Islet of Langerhans (tissue), 1 donor: ENCODE data around the gene RASL10A.
"Not testable (repeated sequence)": the region's sequence is repeated elsewhere in the genome, so short reads cannot be mapped to it uniquely, and the experiment has no call there.

Experiments
- FAIRE-seq: peaks from one replicate; lab custom pipeline; 2011; peaks lifted over from hg19 to GRCh38; lab: Jason Lieb, UNC

RASL10A gene, protein sequence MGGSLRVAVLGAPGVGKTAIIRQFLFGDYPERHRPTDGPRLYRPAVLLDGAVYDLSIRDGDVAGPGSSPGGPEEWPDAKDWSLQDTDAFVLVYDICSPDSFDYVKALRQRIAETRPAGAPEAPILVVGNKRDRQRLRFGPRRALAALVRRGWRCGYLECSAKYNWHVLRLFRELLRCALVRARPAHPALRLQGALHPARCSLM

DNA sequence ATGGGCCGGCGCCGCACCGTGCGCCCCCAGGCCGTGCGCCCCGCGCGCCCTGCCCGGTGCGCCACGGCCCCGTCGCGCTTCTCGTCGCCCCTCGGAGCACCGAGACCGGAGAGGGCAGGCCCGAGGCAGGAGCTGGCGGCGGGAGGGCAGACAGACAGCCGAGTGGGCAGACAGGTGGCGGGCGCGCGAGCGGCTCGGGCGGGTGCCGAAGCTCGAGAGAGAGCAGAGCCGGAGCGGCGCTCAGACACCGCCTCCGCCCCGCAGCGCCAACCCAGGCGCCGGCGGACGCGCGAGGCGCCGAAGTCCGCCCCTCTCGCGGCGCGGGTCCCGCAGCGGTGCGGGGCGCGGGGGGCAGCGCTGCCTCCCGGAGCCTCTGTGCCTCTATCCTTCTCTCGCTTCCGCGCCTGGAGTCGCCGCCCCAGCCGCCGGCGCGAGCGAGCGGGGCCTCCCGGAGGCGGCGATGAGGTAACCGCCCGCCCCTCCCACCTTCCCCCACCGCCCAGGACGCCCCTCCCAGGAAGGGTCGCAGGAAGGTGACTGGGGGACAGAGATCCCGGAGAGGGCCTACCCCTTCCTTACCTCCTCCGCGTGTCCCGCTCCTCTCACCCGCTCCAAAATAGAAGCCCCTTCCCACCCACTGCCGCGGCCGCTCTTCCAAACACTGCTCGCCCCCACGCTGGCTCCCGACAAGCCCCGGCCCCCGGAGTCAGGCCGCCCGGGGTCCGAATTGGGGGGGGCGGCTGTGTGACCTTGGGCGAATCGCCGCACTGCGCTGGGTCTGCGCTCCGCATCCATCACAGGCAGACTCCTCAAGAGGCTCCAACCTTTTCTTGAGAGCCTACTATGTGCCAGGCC lies at the start of gene RASL10A:
TSS of gene RASL10A (minus strand) at position 412 of the 855 bp plus-strand sequence. CDS start 451 bp downstream, outside the sequence.
- no peak for FAIRE-seq

DNA sequence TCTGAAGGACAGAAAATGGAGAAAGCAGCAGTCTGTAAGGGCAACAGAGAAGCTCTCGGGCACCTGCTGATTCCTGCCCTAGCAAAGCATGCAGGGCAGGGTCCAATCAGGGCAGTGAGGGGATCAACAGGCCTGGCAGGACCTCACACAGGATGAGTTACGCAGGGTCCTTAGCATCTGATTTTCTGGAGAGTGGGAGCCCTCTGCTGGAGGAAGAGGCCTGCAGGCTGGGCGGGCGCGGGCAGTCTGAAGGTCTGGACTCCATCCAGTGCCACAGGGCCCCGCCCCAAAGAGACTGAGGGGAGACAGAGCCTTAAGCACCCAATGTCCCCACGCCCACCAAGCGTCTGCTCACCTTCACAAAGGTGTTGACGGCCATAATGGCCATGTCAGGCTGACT lies 44.0 kb upstream of the RASL10A start:
- no peak for FAIRE-seq

DNA sequence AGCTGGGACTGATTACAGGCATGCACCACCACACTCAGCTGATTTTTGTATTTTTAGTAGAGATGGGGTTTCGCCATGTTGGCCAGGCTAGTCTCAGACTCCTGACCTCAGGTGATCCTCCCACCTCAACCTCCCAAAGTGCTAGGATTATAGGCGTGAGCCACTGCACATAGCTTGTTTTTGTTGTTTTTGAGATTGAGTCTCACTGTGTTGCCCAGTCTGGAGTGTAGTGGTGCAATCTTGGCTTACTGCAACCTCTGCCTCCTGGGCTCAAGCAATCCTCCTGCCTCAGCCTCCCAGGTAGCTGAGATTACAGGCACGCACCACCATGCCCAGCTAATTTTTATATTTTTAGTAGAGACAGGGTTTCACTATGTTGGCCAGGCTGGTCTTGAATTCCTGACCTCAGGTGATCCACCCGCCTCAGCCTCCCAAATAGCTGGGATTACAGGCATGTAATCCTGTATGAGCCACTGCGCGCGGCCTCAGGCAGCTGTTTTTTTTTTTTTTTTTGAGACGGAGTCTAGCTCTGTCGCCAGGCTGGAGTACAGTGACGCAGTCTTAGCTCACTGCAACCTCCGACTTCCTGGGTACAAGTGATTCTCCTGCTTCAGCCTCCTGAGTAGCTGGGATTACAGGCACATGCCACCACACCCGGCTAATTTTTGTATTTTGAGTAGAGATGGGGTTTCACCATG lies 41.8 kb upstream of the RASL10A start:
- FAIRE-seq, result not testable (repeated sequence)

DNA sequence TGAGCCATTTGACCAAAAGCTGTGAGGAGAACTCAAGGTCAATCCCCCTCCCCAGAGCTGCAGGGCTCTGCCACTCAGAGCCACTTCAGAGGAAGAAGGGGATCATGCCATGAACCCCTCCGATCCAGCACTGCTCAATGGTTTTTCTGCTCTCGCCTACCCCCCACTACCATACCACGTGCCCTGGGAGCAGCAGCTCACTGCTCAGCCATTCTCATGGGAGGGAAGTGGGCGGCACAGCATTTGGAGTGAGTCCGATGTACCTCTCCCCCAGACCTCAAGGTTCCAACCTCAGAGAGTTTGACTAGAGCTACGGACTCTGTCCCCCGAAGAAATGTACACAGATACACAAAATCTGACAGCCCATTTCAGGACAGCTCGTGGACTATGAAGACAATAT lies 38.4 kb upstream of the RASL10A start:
- no peak for FAIRE-seq

DNA sequence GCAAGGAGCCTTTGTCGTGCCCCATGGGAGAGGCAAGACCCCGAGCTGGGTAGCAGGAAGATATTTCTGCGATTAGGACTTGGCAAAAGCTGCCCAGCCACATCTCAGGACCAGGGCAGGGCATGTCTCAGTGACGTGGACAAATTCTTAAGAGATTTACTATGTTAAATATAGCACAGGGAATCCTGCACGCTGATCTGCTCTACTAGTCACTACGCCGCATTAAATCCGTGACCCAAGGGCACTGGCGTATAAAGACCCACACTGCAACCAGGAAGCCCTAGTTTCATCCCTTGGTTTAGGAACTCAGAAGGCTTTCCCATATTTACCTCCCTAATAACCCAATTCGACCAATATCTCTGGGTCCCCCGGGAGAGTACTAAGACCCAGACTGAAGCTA lies 37.8 kb upstream of the RASL10A start:
- no peak for FAIRE-seq

DNA sequence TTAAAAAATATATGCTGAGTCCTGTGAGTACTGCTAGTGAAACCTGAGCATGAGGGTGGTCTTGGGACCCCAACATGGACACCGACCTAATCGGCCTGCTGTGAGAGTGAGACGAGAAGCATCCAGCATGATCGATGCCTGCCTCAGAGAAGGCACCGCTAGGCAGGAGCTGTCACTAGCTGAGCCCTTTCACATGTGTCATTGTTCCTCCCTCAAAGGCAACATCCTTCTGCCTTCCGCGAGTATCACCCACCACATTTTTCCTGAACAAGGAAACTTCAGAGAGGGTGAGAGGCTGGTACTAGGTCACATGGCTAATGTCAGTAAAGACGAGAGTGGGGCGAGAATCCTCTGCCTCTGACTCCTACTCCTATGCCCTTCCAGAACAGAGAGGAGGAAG lies 37.3 kb upstream of the RASL10A start:
- no peak for FAIRE-seq

DNA sequence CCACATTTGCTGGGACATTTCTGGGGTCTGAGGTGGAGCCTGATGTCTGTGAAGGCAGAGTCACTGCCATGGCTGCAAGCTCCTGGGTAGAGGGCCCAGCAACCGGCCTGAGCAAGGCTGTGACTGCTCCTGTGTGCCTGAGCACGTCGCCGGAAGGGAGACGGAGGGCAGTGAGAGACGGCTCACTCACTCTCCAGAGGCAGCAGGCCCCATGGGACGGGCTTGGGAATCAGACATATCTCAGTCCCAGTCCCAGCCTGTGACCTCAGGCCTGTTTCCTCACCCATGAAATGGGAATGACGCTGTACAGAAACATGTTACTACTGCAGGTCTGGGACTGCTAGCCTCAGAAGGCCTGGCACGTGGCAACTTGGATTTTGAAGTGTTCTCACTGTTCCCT lies 36.4 kb upstream of the RASL10A start:
- FAIRE-seq, result no peak

DNA sequence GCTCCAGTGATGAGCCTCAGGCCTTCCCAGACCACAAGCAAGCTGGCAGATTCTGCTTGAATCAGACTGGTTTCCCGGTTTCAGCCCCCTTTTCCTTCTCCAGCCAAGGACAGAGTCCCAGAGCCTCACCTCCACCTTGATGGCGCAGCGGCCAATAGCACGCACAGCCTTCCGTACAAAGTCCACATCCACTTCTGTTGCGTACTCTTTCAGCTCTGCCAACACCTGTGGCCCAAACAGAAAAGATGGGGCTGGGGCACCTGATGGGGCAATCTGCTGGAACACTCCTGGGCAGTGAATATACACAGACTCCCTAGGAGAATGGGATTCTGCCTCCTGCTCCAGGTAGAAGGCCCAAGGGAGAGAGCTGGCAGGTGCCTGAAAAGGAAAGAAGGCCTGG lies 35.5 kb upstream of the RASL10A start:
- FAIRE-seq, result no peak

DNA sequence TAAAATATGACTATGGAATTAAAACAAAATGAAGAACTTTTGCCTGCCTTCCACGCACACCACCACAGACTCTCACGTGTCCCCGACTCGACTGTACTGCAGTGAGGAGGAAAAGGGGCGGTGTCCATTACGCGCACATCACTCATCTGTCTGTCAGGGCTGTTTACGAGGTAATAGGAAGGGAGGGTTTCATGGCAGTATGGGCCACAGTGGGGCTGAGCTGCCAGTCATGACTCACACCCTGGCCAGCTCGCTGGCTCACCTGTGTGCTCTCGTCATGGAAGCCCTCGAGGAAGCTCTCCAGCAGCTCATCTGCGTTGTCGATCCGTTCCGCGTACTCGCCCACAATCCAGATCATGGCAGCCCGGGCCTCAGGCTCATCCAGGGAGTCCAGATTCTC lies 33.5 kb upstream of the RASL10A start:
- no peak for FAIRE-seq

DNA sequence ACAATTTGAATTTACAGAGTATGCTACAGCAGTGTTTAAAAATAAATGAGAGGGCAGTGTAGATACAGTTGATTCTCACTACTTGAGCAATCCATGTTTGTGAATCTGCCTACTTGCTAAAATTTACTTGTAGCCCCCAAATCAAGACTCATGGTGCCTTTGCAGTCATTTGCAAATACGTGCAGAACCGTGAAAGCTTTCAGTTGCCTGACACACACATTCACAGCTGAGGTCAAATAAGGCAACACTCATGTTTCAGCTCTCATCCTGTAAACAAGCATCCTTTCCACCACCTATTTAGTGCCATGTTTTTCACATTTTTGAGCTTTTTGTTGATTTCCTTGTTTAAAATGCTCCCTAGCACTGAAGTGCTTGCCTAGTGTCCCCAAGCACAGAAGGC lies 32.5 kb upstream of the RASL10A start:
- FAIRE-seq, result peak; percentile 53

DNA sequence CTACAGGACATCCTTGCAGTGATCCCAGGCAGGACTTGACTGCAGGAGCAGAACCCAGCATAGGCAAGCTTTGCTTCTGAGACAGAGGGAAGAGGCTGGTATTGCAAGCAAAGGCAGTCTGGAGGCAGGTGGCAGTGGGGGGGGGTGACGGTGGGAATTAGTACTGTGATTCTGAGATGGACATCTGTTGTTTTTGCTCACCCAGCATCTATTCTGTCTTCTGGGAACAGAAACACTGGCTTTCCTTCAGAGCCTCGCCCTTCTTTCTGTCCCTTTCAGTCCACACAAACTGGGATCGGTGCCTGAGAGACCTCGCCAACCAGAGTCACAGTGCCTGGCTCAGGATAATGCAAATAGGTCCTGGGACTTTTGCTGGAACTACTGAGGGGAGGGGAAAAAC lies 31.2 kb upstream of the RASL10A start:
- no peak for FAIRE-seq

DNA sequence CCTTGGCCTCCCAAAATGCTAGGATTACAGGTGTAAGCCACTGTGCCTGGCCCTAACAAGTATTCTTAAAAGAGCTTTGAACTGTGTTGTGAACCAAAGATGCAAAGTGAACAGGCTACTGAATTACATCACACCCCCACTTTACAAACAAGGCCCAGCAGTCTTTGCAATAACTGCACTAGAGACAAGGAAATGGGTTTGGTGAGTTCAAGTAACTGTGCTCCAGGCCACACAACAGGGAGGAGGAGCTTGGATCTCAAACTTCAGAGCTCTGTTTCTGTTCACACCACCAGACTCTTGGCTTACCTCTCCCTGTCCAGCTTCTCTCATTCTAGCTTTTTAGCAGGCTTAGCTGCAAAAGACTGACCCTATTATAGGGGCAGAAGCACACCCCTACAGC lies 30.4 kb upstream of the RASL10A start:
- FAIRE-seq, result no peak

DNA sequence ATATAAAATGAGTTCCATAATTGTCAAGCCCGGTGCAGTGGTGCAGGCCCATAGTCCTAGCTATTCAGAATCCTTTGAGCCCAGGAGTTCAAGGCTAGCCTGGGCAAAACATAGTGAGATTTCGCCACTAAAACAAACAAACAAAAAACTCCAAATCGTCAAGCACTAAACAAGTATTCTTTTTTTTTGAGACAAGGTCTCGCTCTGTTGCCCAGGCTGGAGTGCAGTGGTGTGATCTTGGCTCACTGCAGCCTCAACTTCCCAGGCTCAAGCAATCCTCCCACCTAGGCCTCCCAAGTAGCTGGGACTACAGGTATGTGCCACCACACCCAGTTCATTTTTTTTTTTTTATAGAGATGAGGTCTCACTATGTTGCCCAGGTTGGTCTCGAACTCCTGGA lies 29.4 kb upstream of the RASL10A start:
- not testable (repeated sequence) for FAIRE-seq

DNA sequence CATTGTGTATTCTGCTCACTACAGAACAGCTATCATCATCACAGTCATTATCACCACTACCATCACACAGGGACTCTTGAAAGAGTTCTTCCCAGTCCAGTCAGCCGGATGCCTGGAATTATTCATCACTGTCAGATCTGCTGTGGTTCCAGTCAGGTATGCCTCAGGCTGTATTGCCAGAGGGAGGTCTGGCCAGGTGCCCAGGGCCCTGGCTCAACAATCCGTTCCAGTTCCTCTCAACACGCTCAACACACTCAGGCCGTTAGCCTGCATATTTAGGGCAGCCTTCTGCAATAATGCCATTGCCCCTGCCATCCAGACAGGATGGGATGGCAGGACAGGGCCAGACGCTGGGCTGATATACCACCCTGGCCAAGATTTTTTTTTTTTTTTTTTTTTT lies 28.6 kb upstream of the RASL10A start:
- FAIRE-seq, result peak; percentile 86

DNA sequence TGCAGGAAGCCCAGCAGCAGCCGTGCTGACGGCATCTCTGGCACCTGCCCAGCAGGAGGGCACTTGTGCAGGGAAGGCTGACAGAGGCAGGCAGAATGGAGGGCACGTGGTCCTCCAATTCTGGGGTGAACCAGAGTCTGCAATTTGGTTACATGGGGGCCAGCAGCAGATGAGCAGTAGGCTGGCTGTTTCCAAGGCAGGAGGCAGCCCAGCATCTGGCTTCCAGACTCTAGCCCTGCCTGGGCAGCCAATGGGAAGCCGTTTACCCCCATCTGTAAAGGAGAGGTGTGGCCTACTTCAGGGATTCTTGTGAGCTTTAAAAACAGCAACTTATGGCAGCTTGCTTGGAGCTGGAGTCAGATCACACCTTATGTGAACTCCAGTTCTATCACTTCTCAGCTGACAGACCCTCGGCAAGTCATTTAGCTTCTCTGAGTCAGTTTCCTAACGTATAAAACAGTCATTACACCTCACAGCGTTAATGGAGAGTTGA lies 27.9 kb upstream of the RASL10A start:
- no peak for FAIRE-seq

DNA sequence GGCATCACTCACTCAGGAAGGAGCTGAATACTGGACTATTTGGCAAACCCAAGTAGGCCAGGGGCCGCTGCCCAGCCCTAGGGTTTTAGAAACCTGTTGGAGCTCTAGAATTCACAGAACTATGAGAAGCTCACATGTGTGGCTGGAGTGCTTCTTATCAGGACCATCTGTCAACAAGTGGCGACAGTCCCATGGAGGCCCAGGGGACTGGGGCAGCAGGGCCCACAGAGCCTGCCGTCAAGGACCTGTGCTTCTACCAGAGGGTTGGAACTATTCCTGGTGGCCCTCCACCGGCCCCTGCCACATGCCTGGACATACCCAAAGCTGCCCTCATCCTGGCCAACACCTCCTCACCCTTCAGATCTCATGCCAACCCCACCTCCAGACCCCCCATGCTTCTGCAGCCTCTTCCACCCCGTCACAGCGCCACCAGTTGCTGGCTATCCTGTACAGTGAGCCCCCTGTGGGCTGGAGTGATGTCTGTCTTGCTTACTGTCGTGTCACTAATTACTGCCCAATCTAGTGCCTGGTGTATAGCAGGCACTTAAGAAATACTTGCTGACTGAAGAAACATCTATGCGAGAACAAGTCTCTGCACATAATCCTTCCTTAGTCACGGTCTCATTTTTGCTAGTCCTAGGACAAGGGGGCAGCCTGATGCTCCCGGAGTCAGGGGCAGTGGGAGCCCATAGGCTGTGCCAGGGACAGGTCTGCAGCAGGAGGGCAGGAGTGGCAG lies 27.2 kb upstream of the RASL10A start:
- no peak for FAIRE-seq

DNA sequence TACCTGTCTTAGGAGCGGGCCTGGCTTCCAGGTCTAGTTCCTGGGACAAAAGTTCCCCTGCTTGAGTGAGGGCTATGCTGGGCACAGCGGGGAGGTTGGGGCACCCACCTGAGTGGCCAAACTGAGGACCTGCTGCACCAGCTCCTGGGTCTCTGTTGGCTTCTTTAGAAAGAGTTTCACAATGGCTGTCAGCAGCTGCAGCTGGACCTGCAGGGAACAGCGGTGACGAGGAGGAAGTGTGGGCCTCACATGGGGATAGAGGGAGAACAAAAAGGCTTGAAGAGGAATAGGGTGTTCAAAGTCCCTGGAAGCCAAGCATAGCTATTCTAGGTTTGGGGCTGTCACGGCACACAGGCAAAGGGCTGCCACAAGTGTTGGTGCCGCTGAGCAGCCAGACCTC lies 26.7 kb upstream of the RASL10A start:
- FAIRE-seq, result no peak

DNA sequence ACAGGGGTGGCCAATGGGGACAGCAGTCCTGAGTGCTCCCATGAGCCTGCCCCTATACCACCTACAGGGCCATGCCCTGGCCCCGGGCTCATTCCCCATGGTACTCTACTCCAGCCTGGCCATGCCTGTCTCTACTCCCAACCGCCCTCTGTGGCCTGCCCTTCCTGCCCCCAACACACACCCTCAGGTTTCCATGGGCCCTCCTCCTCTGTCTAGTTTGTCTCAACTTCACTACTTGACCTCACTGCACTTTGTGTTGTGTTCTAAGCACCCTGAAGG lies 26.3 kb upstream of the RASL10A start:
- FAIRE-seq, result no peak

DNA sequence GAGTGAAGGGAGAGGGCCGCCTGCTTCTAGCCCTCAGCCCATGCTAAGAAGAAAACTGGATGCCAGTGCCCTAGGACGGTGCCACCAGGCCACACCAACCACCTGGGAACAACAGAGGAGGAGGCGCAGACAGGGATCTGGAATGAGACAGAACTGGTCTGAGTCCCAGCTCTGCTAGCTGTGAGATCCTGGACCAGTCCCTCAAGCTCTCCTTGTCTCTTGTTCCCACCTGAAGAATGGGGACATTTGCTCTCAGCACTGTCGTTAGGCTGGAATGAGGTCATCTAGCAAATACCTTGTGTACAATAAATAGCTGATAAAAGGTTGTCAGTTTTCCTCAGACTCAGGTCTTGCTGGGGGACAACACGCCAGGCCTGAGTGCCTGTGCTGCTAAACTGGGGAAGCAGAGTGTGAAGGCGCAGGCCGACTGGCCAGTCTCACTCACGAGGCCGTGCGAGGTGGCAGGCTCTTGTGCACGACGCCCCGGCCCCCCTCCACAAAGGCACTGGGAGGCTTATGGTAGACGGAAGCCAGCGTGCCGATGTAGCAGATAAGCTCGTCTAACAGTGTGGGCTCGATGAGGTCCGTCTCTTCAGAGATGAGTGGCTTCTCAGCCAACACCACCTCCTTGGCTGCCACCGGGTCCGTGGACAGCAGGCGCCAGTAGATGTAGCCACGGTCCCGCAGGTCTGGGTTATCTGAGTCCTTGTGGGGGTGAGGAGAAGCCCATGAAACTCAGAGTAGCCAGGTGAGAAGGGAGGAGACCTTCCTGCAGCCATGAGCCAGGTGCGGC lies 25.8 kb upstream of the RASL10A start:
- FAIRE-seq, result no peak

DNA sequence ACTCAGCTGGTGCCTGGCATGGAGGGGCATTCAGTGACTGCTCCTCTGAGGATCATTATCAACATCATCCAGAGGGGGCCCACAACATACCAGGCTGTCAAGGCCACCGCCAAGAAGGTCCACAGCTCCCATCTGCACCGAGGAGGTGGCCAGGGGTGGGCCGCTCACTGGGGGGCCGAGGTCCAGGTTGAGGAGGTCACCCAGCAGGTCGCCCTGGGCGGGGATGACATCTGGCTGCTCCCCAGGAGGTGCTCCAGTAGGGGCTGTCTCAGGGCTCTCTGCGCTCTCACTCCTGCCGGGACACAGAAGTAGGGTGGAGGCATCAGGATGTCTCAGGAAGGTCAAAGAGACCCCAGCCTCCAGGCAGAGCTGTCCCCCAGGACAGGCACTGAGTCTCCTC lies 25.1 kb upstream of the RASL10A start:
- no peak for FAIRE-seq

DNA sequence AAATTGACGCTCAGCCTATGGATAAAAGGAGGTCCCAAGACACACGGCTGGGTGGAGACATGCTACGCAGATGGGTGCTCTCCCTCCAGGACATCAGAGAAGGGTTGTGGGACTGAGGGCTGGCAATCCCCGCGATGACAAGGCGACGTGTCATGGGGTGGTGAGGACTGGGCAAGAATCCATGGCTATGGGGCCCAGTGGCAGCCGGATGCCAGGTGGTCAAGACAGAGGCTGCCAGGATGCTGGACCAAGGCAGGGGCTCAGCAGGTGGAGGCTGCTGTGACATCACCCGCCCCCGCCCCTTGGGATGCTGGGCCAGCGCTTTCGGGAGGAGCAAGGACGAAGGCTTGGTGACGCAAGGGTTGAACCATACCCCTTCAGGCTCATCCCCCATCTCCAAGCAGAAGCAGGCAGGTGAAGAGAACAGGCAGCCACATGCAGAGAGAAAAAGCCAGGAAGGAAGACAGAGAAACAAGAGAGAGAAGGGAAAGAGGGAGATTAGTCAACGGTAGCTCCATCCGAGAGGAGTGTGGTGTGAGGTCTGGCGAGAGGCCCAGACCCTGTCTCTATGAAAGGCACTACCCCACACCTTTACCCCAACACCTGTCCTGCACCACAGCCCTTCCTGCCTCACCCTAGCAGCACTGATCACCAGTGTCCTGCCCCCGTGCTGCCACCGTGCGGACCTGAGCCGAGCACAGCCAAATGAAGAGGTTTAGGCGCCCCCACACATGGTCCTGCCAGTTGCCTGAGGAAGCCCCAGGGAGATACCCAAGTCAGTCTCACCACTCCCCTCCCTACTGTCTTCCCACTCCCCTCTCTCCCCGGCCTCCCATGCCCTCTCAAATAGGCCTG lies 24.1 kb upstream of the RASL10A start:
- no peak for FAIRE-seq
